ENCODE results near the gene RPS6KL1.

Gene RPS6KL1
- 1.2 to 2.9 (median 2.1) reads per million in 4 experiments for total RNA-seq

GRCh38 chr14:74922752-74923401, at the start of gene RPS6KL1:
TSS of gene RPS6KL1 (minus strand) at chr14:74923260. CDS start at chr14:74921541, 1,719 bp downstream.
- DNase-seq, result peak; percentile 57

- no peak for DNase-seq
Measured at GRCh38 chr14:74968811-74969210, 45.8 kb upstream of the RPS6KL1 start.

- DNase-seq, result no peak
Measured at GRCh38 chr14:74965486-74966153, 42.6 kb upstream of the RPS6KL1 start.

- DNase-seq, result no peak
Measured at GRCh38 chr14:74964787-74965485, 41.9 kb upstream of the RPS6KL1 start.

GRCh38 chr14:74963705-74964271, 40.7 kb upstream of the RPS6KL1 start:
- DNase-seq, result no peak

GRCh38 chr14:74963178-74963704, 40.2 kb upstream of the RPS6KL1 start:
- no peak for DNase-seq

- DNase-seq, result no peak
Measured at GRCh38 chr14:74962493-74962892, 39.4 kb upstream of the RPS6KL1 start.

GRCh38 chr14:74962046-74962445, 39.0 kb upstream of the RPS6KL1 start:
- no peak for DNase-seq

GRCh38 chr14:74961238-74961911, 38.3 kb upstream of the RPS6KL1 start:
- no peak for DNase-seq

- DNase-seq, result no peak
Measured at GRCh38 chr14:74960736-74961135, 37.7 kb upstream of the RPS6KL1 start.

- no peak for DNase-seq
Measured at GRCh38 chr14:74959596-74960180, 36.6 kb upstream of the RPS6KL1 start.

- no peak for DNase-seq
Measured at GRCh38 chr14:74956280-74957072, 33.4 kb upstream of the RPS6KL1 start.

GRCh38 chr14:74956027-74956279, 32.9 kb upstream of the RPS6KL1 start:
- DNase-seq, result no peak

GRCh38 chr14:74955229-74956026, 32.4 kb upstream of the RPS6KL1 start, which contains the start of gene PGF:
TSS of gene PGF (minus strand) at chr14:74955597. CDS start at chr14:74955242, 355 bp downstream.
- no peak for DNase-seq

- no peak for DNase-seq
Measured at GRCh38 chr14:74954947-74955228, 31.8 kb upstream of the RPS6KL1 start.

GRCh38 chr14:74954232-74954946, 31.3 kb upstream of the RPS6KL1 start:
- no peak for DNase-seq

- no peak for DNase-seq
Measured at GRCh38 chr14:74953686-74954085, 30.6 kb upstream of the RPS6KL1 start.

GRCh38 chr14:74952697-74953484, 29.8 kb upstream of the RPS6KL1 start:
- no peak for DNase-seq

GRCh38 chr14:74952180-74952665, 29.2 kb upstream of the RPS6KL1 start:
- no peak for DNase-seq
